H1 (cell line): ENCODE data around the gene POU3F1.

Source experiments
- CEBPB ChIP-seq: IDR thresholded peaks from 2 replicates; pipeline ENCODE4 v1.6.1; 2012; ENCODE audit warnings: low read depth, low read length
- CTCF ChIP-seq, 3 experiments: IDR thresholded peaks; 1 replicate in 2 of 3; 2 replicates in 1 of 3; pipeline versions ENCODE4 v1.5.1 to v1.6.1; 2011; ENCODE audit warnings: low read length in 3 of 3, mild to moderate bottlenecking in 3 of 3, inconsistent platforms in 2 of 3, low read depth in 1 of 3, moderate library complexity in 1 of 3; ENCODE audit not compliant: insufficient read depth in 1 of 3; ENCODE audit errors: control extremely low read depth in 1 of 3
- EP300 ChIP-seq, 2 experiments: IDR thresholded peaks; 1 replicate in 1 of 2; 2 replicates in 1 of 2; pipeline ENCODE4 v1.6.1; 2011 to 2012; ENCODE audit warnings: low read depth in 2 of 2, low read length in 2 of 2, mild to moderate bottlenecking in 2 of 2, borderline replicate concordance in 1 of 2, inconsistent platforms in 1 of 2, moderate library complexity in 1 of 2
- EZH2 ChIP-seq: fragments of 200-600 bp; sonication (generic); IDR thresholded peaks from 2 replicates; pipeline ENCODE4 v1.7.1; 2012; ENCODE audit warnings: low read depth, mild to moderate bottlenecking, moderate library complexity, low read length, inconsistent platforms; ENCODE audit not compliant: severe bottlenecking
- GTF2F1 ChIP-seq: IDR thresholded peaks from 2 replicates; pipeline ENCODE4 v1.6.1; 2012; ENCODE audit warnings: low read depth, low read length, improper control_type of control experiment, borderline replicate concordance
- HDAC2 ChIP-seq, 2 experiments: fragments of 300-600 bp in 1 of 2; sonication (generic) in 1 of 2; IDR thresholded peaks; 2 replicates each; pipeline ENCODE4 v1.6.1; 2011 to 2012; ENCODE audit warnings: low read depth in 2 of 2, low read length in 2 of 2, mild to moderate bottlenecking in 2 of 2, moderate library complexity in 2 of 2, borderline replicate concordance in 1 of 2, inconsistent platforms in 1 of 2
- NRF1 ChIP-seq: IDR thresholded peaks from 2 replicates; pipeline ENCODE4 v1.6.1; 2011; ENCODE audit warnings: mild to moderate bottlenecking, low read depth, low read length, improper control_type of control experiment
- POLR2AphosphoS5 ChIP-seq: IDR thresholded peaks from 2 replicates; pipeline ENCODE4 v1.6.1; 2011; ENCODE audit warnings: low read depth, low read length
- RAD21 ChIP-seq, 2 experiments: IDR thresholded peaks in 1 of 2; conservative IDR thresholded peaks in 1 of 2; 2 replicates each; pipeline ENCODE4 v1.6.1; 2011; ENCODE audit warnings: low read depth in 2 of 2, low read length in 2 of 2, improper control_type of control experiment in 1 of 2, inconsistent platforms in 1 of 2, mild to moderate bottlenecking in 1 of 2, moderate library complexity in 1 of 2
- RBBP5 ChIP-seq: IDR thresholded peaks from 2 replicates; pipeline ENCODE4 v1.7.1; 2012; ENCODE audit warnings: low read depth, mild to moderate bottlenecking, inconsistent platforms, low read length, moderate library complexity, borderline replicate concordance
- SP4 ChIP-seq: IDR thresholded peaks from 2 replicates; pipeline ENCODE4 v1.6.1; 2012; ENCODE audit warnings: low read length, inconsistent platforms

- no peak for TF ChIP-seq CTCF (IDR thresholded peaks at IDR 0.05; ENCODE audit: control extremely low read depth in 1 of 3, insufficient read depth in 1 of 3, low read depth in 1 of 3, low read length in 3 of 3)
- TF ChIP-seq RAD21 (IDR thresholded peaks at IDR 0.05 in 1 of 2, conservative IDR thresholded peaks at IDR 0.05 in 1 of 2; ENCODE audit: low read depth in 2 of 2, low read length in 2 of 2), result no peak
- TF ChIP-seq EZH2, result no peak
- TF ChIP-seq RBBP5, result no peak
- TF ChIP-seq POLR2AphosphoS5, result no peak
- TF ChIP-seq GTF2F1, result no peak
- no peak for TF ChIP-seq SP4
- no peak for TF ChIP-seq CEBPB
- TF ChIP-seq HDAC2 (IDR thresholded peaks at IDR 0.05; ENCODE audit: borderline replicate concordance in 1 of 2, low read depth in 2 of 2, low read length in 2 of 2), result no peak
- TF ChIP-seq NRF1, result no peak
- no peak for TF ChIP-seq EP300 (IDR thresholded peaks at IDR 0.05; ENCODE audit: borderline replicate concordance in 1 of 2, low read depth in 2 of 2, low read length in 2 of 2)
Measured at GRCh38 chr1:38093569-38094520, 47.3 kb upstream of the POU3F1 start.
